ENCODE measurements around the gene KLF16.

- TF ChIP-seq CTCF (IDR thresholded peaks at IDR 0.05) (no peak), POLR2A (IDR thresholded peaks at IDR 0.05) (no peak)
Observed at GRCh38 chr19:1884291-1884718, 20.9 kb upstream of the KLF16 start.
